OCI-LY1 (cell line): ENCODE measurements around the gene NATD1.

ENCODE experiments used
- H2AFZ ChIP-seq: fragments of 200-600 bp; sonication (generic), shearing (Covaris generic); 2 replicates; pipeline ENCODE4 v1.6.0; 2014; ENCODE audit warnings: antibody characterized with exemption, mild to moderate bottlenecking, low read length
- H3F3A ChIP-seq: fragments of 200-600 bp; sonication (generic), shearing (Covaris generic); 2 replicates; pipeline ENCODE4 v1.6.0; 2014; ENCODE audit warnings: mild to moderate bottlenecking, antibody characterized with exemption, low read length, moderate library complexity; ENCODE audit not compliant: insufficient read depth
- H3K27ac ChIP-seq: fragments of 200-600 bp; sonication (generic); 2 replicates; pipeline ENCODE4 v1.5.1; 2014; ENCODE audit warnings: low read length, mixed run types, mild to moderate bottlenecking, low read depth; ENCODE audit not compliant: poor library complexity, severe bottlenecking
- H3K27me3 ChIP-seq: fragments of 200-600 bp; sonication (generic); 2 replicates; pipeline ENCODE4 v1.6.0; 2014; ENCODE audit warnings: antibody characterized with exemption, mild to moderate bottlenecking, low read length, moderate library complexity; ENCODE audit not compliant: insufficient read depth
- H3K36me3 ChIP-seq: fragments of 200-600 bp; sonication (generic); 2 replicates; pipeline ENCODE4 v1.6.1; 2014; ENCODE audit warnings: mild to moderate bottlenecking, antibody characterized with exemption, low read length, moderate library complexity, mixed read lengths; ENCODE audit not compliant: insufficient read depth
- H3K4me1 ChIP-seq: fragments of 200-600 bp; sonication (generic); 2 replicates; pipeline ENCODE4 v1.5.1; 2014; ENCODE audit warnings: mild to moderate bottlenecking, low read length, moderate library complexity; ENCODE audit not compliant: insufficient read depth, severe bottlenecking
- H3K4me2 ChIP-seq: fragments of 200-600 bp; sonication (generic), shearing (Covaris generic); 2 replicates; pipeline ENCODE4 v1.6.1; 2014; ENCODE audit warnings: low read length
- H3K4me3 ChIP-seq: fragments of 200-600 bp; sonication (generic); 2 replicates; pipeline ENCODE4 v1.5.1; 2014; ENCODE audit warnings: low read length, low read depth, mild to moderate bottlenecking, mixed read lengths; ENCODE audit not compliant: poor library complexity, severe bottlenecking
- H3K79me2 ChIP-seq: fragments of 200-600 bp; shearing (Covaris generic); 2 replicates; pipeline ENCODE4 v1.6.1; 2016; ENCODE audit warnings: mixed run types, low read length, mixed read lengths; ENCODE audit not compliant: insufficient read depth
- H3K9ac ChIP-seq: fragments of 200-600 bp; sonication (generic), shearing (Covaris generic); 2 replicates; pipeline ENCODE4 v1.6.1; 2014; ENCODE audit warnings: mild to moderate bottlenecking, low read length, mixed read lengths
- H3K9me2 ChIP-seq: fragments of 200-600 bp; sonication (generic), shearing (Covaris generic); 2 replicates; pipeline ENCODE4 v1.6.1; 2014; ENCODE audit warnings: low read depth, mild to moderate bottlenecking, low read length, mixed read lengths
- H3K9me3 ChIP-seq: fragments of 200-600 bp; shearing (Covaris generic); 2 replicates; pipeline ENCODE4 v1.6.1; 2014; ENCODE audit warnings: low read length, mixed read lengths
- H4K20me1 ChIP-seq: fragments of 200-600 bp; sonication (generic), shearing (Covaris generic); 2 replicates; pipeline ENCODE4 v1.6.0; 2016; ENCODE audit warnings: mild to moderate bottlenecking, low read length; ENCODE audit not compliant: insufficient read depth
- EZH2 ChIP-seq: fragments of 200-600 bp; sonication (generic), shearing (Covaris generic); IDR thresholded peaks from 2 replicates; pipeline ENCODE4 v1.8.0; 2017; ENCODE audit warnings: borderline replicate concordance, mixed run types, mild to moderate bottlenecking, antibody characterized with exemption, low read length, moderate library complexity, mixed read lengths
- TF ChIP-seq, protein P1 (sequence below): fragments of 200-600 bp; sonication (generic), shearing (Covaris generic); IDR thresholded peaks from 2 replicates; pipeline ENCODE4 v1.5.1; 2017; ENCODE audit warnings: mild to moderate bottlenecking, antibody characterized with exemption, low read length, moderate library complexity, mixed read lengths

The NATD1 gene

DNA sequence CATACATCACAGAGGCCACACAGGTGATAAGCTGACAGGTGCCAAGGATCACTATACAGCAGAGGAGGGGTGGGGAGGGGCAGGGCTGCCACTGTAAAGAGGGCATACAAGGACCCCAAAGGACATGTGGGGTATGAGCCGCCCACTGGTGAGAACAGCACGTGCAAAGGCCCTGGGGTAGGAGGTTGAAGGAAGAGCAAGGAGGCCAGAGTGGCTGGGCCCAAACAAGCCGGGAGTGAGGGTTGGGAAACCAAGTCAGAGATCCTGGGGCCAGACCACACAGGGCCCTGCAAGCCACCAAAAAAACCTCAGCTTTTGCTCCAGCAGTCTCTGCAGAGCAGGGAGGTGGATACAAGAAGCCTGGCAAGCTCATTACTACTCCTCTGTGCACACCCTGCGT is 6.5 kb downstream of the NATD1 start:
- no peaks in the 10 kb centered on the region for H3K9me3 ChIP-seq
- H3K79me2 ChIP-seq, result no peaks in the 10 kb centered on the region
- H3K4me3 ChIP-seq, result no peak overlapping the region
- no peaks in the 10 kb centered on the region for H3K4me1 ChIP-seq
- no peak overlapping the region for H3K4me2 ChIP-seq
- H3K27ac ChIP-seq, result no peak overlapping the region
- no peaks in the 10 kb centered on the region for H3K27me3 ChIP-seq
- H3K9me2 ChIP-seq, result no peaks in the 10 kb centered on the region
- no peak overlapping the region for H2AFZ ChIP-seq
- no peaks in the 10 kb centered on the region for H3F3A ChIP-seq
- H4K20me1 ChIP-seq, result no peaks in the 10 kb centered on the region
- H3K36me3 ChIP-seq, result no peaks in the 10 kb centered on the region
- TF ChIP-seq EZH2, result no peak
- TF ChIP-seq, protein P1, sequence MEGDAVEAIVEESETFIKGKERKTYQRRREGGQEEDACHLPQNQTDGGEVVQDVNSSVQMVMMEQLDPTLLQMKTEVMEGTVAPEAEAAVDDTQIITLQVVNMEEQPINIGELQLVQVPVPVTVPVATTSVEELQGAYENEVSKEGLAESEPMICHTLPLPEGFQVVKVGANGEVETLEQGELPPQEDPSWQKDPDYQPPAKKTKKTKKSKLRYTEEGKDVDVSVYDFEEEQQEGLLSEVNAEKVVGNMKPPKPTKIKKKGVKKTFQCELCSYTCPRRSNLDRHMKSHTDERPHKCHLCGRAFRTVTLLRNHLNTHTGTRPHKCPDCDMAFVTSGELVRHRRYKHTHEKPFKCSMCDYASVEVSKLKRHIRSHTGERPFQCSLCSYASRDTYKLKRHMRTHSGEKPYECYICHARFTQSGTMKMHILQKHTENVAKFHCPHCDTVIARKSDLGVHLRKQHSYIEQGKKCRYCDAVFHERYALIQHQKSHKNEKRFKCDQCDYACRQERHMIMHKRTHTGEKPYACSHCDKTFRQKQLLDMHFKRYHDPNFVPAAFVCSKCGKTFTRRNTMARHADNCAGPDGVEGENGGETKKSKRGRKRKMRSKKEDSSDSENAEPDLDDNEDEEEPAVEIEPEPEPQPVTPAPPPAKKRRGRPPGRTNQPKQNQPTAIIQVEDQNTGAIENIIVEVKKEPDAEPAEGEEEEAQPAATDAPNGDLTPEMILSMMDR, result no peak
- H3K9ac ChIP-seq, result no peak overlapping the region

- Histone ChIP-seq H3K4me2 (no peak overlapping the region), H3F3A (no peaks in the 10 kb centered on the region), H4K20me1 (no peaks in the 10 kb centered on the region), H2AFZ (no peak overlapping the region), H3K9me2 (no peaks in the 10 kb centered on the region), H3K36me3 (no peaks in the 10 kb centered on the region), H3K9ac (no peak overlapping the region), H3K27me3 (no peaks in the 10 kb centered on the region; the same call in 1 of the 2 replicates), H3K9me3 (no peaks in the 10 kb centered on the region), H3K79me2 (no peaks in the 10 kb centered on the region), H3K4me3 (no peak overlapping the region), H3K4me1 (no peaks in the 10 kb centered on the region), H3K27ac (no peak overlapping the region)
- TF ChIP-seq, protein P1, result no peak
- no peak for TF ChIP-seq EZH2
Observed at GRCh38 chr17:21245639-21246084, 7.5 kb downstream of the NATD1 start.

- H3K27me3 ChIP-seq, result no peaks in the 10 kb centered on the region; the same call in 1 of the 2 replicates
- no peak overlapping the region for H3K27ac ChIP-seq
- H3F3A ChIP-seq, result no peaks in the 10 kb centered on the region
- H3K9ac ChIP-seq, result no peak overlapping the region
- no peaks in the 10 kb centered on the region for H3K79me2 ChIP-seq
- TF ChIP-seq EZH2, result no peak
- TF ChIP-seq, protein P1, result no peak
- H3K9me3 ChIP-seq, result no peaks in the 10 kb centered on the region
- H3K4me2 ChIP-seq, result no peak overlapping the region
- H2AFZ ChIP-seq, result no peak overlapping the region
- H3K9me2 ChIP-seq, result no peaks in the 10 kb centered on the region
- no peak overlapping the region for H3K4me3 ChIP-seq
- no peaks in the 10 kb centered on the region for H3K4me1 ChIP-seq
- H4K20me1 ChIP-seq, result no peaks in the 10 kb centered on the region
- no peaks in the 10 kb centered on the region for H3K36me3 ChIP-seq
Observed at GRCh38 chr17:21243516-21244303, 9.5 kb downstream of the NATD1 start.
